ENCODE measurements around the gene TRIM65.

TRIM65 gene

GRCh38 chr17:75842963-75843576 is 53.7 kb downstream of the TRIM65 start:
- no peak overlapping the region for H3K4me3 ChIP-seq (ENCODE audit: low read depth, low read length)
- no peak for TF ChIP-seq CTCF (IDR thresholded peaks at IDR 0.05; ENCODE audit: control insufficient read depth, extremely low read depth, insufficient read depth)
- no peak for DNase-seq (ENCODE audit: low read depth)

- DNase-seq (ENCODE audit: low read depth), result no peak
- H3K4me3 ChIP-seq (ENCODE audit: low read depth, low read length), result no peak overlapping the region
- TF ChIP-seq CTCF (IDR thresholded peaks at IDR 0.05; ENCODE audit: control insufficient read depth, extremely low read depth, insufficient read depth), result no peak
Measured at GRCh38 chr17:75842411-75842810, 54.3 kb downstream of the TRIM65 start.

- DNase-seq (ENCODE audit: low read depth), result no peak
- no peak overlapping the region for H3K4me3 ChIP-seq (ENCODE audit: low read depth, low read length)
- TF ChIP-seq CTCF (IDR thresholded peaks at IDR 0.05; ENCODE audit: control insufficient read depth, extremely low read depth, insufficient read depth), result no peak
Measured at GRCh38 chr17:75840799-75841164, 56.0 kb downstream of the TRIM65 start.

- no peak for TF ChIP-seq CTCF (IDR thresholded peaks at IDR 0.05; ENCODE audit: control insufficient read depth, extremely low read depth, insufficient read depth)
- H3K4me3 ChIP-seq (ENCODE audit: low read depth, low read length), result no peak overlapping the region
- DNase-seq (ENCODE audit: low read depth), result no peak
Measured at GRCh38 chr17:75839942-75840798, 56.6 kb downstream of the TRIM65 start.
